ENCODE results near the gene ERG. TPM values are rescaled to one million over a fixed set of nuclear protein-coding genes. Genes with fewer than 3 reads are reported as not detected.

ERG gene
- polyA plus RNA-seq, 3 donors, result 2.5 to 20.6 (median 19.6) TPM

- no peak overlapping the region for H3K27ac ChIP-seq (ENCODE audit: low read depth, low read length)
- WGBS, 3 donors, result 77 to 83% (median 79%) methylated on average over 8 of the region's 8 CpGs
These were observed 164.7 kb downstream of the ERG start for GRCh38 chr21:38333301-38334272.

- H3K27ac ChIP-seq (ENCODE audit: low read depth, low read length), result no peak overlapping the region
- 67 to 92% (median 88%) methylated on average over 2 of the region's 2 CpGs for WGBS, 3 donors
These were observed 167.6 kb downstream of the ERG start for GRCh38 chr21:38330666-38331065.

Other genes starting within 250 kb of the ERG start
- gene KCNJ15, start 241.5 kb downstream of the ERG start, polyA plus RNA-seq, result 1 to 10 TPM; 2.9 to 8.5 (median 6.6) TPM